GM23248 (cell line): ENCODE data around the gene GNA14. TPM values are rescaled to one million over a fixed set of nuclear protein-coding genes. Genes with fewer than 3 reads are reported as not detected.

Experiments
- DNase-seq: peaks from one replicate; pipeline ENCODE4 v3.0.0-alpha.2; 2015
- H2AFZ ChIP-seq: fragments of 200-600 bp; sonication (generic); 2 replicates; pipeline ENCODE4 v1.6.1; 2016; ENCODE audit warnings: antibody characterized with exemption
- H3F3A ChIP-seq: fragments of 200-600 bp; sonication (generic); 2 replicates; pipeline ENCODE4 v1.6.1; 2016; ENCODE audit warnings: mild to moderate bottlenecking, antibody characterized with exemption, mixed run types; ENCODE audit not compliant: insufficient read depth
- H3K27ac ChIP-seq: fragments of 200-600 bp; sonication (generic); 2 replicates; pipeline ENCODE4 v1.5.1; 2016; ENCODE audit warnings: mild to moderate bottlenecking
- H3K27me3 ChIP-seq: fragments of 200-600 bp; sonication (generic); replicated peaks from 2 replicates; pipeline ENCODE4 v1.6.1; 2016; ENCODE audit warnings: mild to moderate bottlenecking; ENCODE audit not compliant: insufficient read depth
- H3K36me3 ChIP-seq: fragments of 200-600 bp; sonication (generic); 2 replicates; pipeline ENCODE4 v1.6.1; 2016; ENCODE audit warnings: low read depth, mild to moderate bottlenecking
- H3K4me1 ChIP-seq: fragments of 200-600 bp; sonication (generic); 2 replicates; pipeline ENCODE4 v1.6.1; 2016; ENCODE audit warnings: mild to moderate bottlenecking; ENCODE audit not compliant: insufficient read depth
- H3K4me2 ChIP-seq: fragments of 200-600 bp; sonication (generic); one replicate; pipeline ENCODE4 v1.6.1; 2016; ENCODE audit warnings: mild to moderate bottlenecking; ENCODE audit not compliant: unreplicated experiment
- H3K4me3 ChIP-seq: fragments of 200-600 bp; sonication (generic); 2 replicates; pipeline ENCODE4 v1.5.1; 2016; ENCODE audit warnings: mild to moderate bottlenecking
- H3K79me2 ChIP-seq: fragments of 200-600 bp; sonication (generic); 2 replicates; pipeline ENCODE4 v1.6.1; 2016; ENCODE audit warnings: mild to moderate bottlenecking; ENCODE audit not compliant: insufficient read depth
- H3K9ac ChIP-seq: fragments of 200-600 bp; sonication (generic); 2 replicates; pipeline ENCODE4 v1.6.1; 2016; ENCODE audit warnings: mild to moderate bottlenecking
- H3K9me2 ChIP-seq: fragments of 200-600 bp; sonication (generic); 2 replicates; pipeline ENCODE4 v1.6.1; 2016; ENCODE audit warnings: mixed run types, mild to moderate bottlenecking, moderate library complexity; ENCODE audit not compliant: insufficient read depth
- H3K9me3 ChIP-seq: fragments of 200-600 bp; sonication (generic); one replicate; pipeline ENCODE4 v1.6.1; 2017; ENCODE audit warnings: low read depth
- H4K20me1 ChIP-seq: fragments of 200-600 bp; sonication (generic); 2 replicates; pipeline ENCODE4 v1.6.0; 2016; ENCODE audit not compliant: insufficient read depth
- EZH2 ChIP-seq: fragments of 200-600 bp; sonication (generic); IDR thresholded peaks from 2 replicates; pipeline ENCODE4 v1.6.1; 2018; ENCODE audit warnings: antibody characterized with exemption, mild to moderate bottlenecking; ENCODE audit not compliant: insufficient read depth, poor library complexity, severe bottlenecking
- EZH2phosphoT487 ChIP-seq: fragments of 200-600 bp; sonication (generic); IDR thresholded peaks from 2 replicates; pipeline ENCODE4 v1.6.1; 2018; ENCODE audit warnings: antibody characterized with exemption, moderate library complexity, mild to moderate bottlenecking, low read depth; ENCODE audit not compliant: insufficient read depth
- WGBS, 2 experiments: methylation state at CpG; one replicate each; pipeline ENCODE4 v1.1.6; 2015 to 2017; ENCODE audit warnings: low lambda C conversion rate in 2 of 2, low coverage in 1 of 2; ENCODE audit errors: missing lambda C conversion rate in 2 of 2; 5-methylcytosine and 5-hydroxymethylcytosine counted together
- in situ Hi-C: fragments of 300-500 bp; cut with MboI; formaldehyde crosslinking; loops from 2 replicates; pipeline ENCODE4 v1.15.0; 2020
- polyA plus RNA-seq: library from polyadenylated mRNA; unstranded; fragments of >200 nt; fragmentation: Nextera tagmentation; extraction: Ambion mirVana; gene quantifications from 2 replicates; pipeline ENCODE4 v1.2.1, GENCODE V29; 2016
- total RNA-seq: library from RNA; depleted of rRNA; stranded (reverse); fragments of >200 nt; shearing (Covaris generic); gene quantifications from 2 replicates; pipeline ENCODE4 v1.2.3, GENCODE V29; 2014

GNA14 gene
- total and polyA plus RNA-seq, 2 experiments from 2014 or later = 0.11 to 0.24 TPM

DNA sequence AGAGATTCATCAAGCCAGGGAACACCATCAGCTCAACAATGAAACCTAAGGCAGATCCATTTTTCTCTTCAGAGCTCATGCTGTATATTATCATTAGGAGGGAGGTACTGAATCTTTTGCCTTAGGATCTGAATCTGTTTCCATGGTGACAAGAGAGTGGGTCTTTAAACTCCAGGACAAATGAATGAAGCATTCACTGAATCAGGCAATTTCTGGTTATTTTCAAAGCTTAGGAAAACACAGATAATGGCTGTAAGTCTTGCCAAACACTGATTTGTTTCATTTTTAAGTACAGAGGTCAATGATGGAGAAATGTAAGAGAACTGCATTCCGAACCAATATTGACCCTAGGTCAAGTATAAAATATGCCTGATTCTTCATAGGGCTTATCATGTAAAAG, 84.9 kb downstream of the GNA14 start:
- no peaks in the 10 kb centered on the region for H3K9me2 ChIP-seq
- no peak overlapping the region for H3K9ac ChIP-seq
- no peaks in the 10 kb centered on the region for H3K36me3 ChIP-seq
- TF ChIP-seq EZH2 (no peak), EZH2phosphoT487 (no peak)
- WGBS, 2 experiments = 26 to 29% methylated on average over 1 of the region's 1 CpG
- no peaks in the 10 kb centered on the region for H3K9me3 ChIP-seq
- H3K4me2 ChIP-seq = no peak overlapping the region
- DNase-seq = no peak
- peaks cover 6% of the 10 kb centered on the region; the same call in 1 of the 2 replicates for H3K27me3 ChIP-seq
- H3K27ac ChIP-seq = no peak overlapping the region
- H2AFZ ChIP-seq = no peak overlapping the region
- in situ Hi-C loops = no loop called here
- no peak overlapping the region for H3K4me3 ChIP-seq
- H4K20me1 ChIP-seq = no peaks in the 10 kb centered on the region
- H3K4me1 ChIP-seq = no peaks in the 10 kb centered on the region
- no peaks in the 10 kb centered on the region for H3K79me2 ChIP-seq
- no peaks in the 10 kb centered on the region for H3F3A ChIP-seq

DNA sequence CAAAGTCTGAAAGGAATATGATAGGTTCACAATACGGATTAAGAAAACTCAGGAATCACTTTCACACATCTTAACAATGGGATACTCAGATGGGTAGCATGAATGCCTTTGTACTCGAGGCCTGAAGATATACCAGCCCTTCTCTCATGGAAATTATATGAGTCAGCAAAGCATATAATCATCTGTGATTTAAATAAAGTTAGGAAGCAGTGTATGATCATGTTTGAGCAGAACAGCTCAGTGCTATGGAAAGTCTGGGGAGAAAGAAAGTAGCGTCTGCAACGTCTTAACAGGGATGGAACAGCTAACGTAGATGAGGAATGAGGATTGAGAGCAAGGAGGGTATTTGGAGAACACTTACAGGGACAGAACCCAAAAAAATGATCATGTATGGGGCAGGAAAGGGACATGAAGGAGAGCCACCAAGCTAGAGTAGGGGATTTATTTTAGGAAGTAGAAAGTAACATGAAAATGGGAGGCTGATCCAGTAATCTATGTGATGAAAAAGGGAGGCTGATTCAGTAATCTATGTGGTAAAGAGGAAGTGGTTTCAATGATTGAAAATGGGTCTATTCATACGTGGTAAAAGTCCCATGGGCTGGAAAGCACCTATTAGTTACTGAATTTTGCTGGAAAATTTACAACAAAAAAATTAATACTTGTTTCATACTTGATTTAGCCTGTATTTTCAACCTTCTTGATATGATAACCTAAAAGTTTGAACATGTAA, 85.9 kb downstream of the GNA14 start:
- Histone ChIP-seq H3K27me3 (peaks cover 4% of the 10 kb centered on the region; the same call in 1 of the 2 replicates), H3K4me3 (no peak overlapping the region), H3K27ac (no peak overlapping the region), H4K20me1 (no peaks in the 10 kb centered on the region), H3K4me2 (no peak overlapping the region), H3K4me1 (no peaks in the 10 kb centered on the region), H3K36me3 (no peaks in the 10 kb centered on the region), H2AFZ (no peak overlapping the region), H3K9ac (no peak overlapping the region), H3F3A (no peaks in the 10 kb centered on the region), H3K79me2 (no peaks in the 10 kb centered on the region), H3K9me3 (no peaks in the 10 kb centered on the region), H3K9me2 (no peaks in the 10 kb centered on the region)
- 43 to 48% methylated on average over 6 of the region's 6 CpGs for WGBS, 2 experiments
- TF ChIP-seq EZH2phosphoT487 (no peak), EZH2 (no peak)
- in situ Hi-C loops = no loop called here
- no peak for DNase-seq

DNA sequence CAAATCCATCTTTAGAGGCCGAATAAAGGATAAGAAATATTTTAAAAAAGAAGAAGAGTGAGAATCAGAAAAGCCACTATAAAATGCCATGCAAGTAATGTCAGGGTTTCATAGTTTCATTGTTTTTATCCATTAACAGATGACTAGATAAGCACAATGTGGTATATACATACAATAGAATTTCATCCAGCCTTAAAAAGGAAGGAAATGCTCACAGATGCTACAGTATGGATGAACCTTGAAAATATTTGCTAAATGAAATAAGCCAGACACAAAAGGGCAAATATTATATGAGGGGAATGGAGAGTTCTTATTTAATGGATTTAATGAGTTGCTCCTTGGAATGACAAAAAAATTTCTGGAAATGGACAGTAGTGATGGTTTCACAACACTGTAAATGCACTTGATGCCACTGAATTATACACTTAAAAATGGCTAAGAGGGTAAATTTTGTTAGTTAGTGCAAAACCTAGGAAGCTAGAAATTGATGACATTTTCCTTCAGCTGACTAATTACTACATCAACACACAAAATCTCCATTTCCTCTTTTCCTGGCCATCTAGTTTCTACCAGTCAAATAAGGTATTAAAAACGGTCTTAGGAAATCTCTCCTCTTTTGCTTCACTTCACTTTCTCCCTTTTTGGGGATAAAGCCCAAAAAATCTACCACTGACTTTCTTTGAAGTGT, 86.6 kb downstream of the GNA14 start:
- Histone ChIP-seq H3K27me3 (no peaks in the 10 kb centered on the region; the same call in 1 of the 2 replicates), H3K9ac (no peak overlapping the region), H3F3A (no peaks in the 10 kb centered on the region), H2AFZ (no peak overlapping the region), H4K20me1 (no peaks in the 10 kb centered on the region), H3K79me2 (no peaks in the 10 kb centered on the region), H3K4me1 (no peaks in the 10 kb centered on the region), H3K4me2 (no peak overlapping the region), H3K4me3 (no peak overlapping the region), H3K27ac (no peak overlapping the region), H3K9me2 (no peaks in the 10 kb centered on the region), H3K36me3 (no peaks in the 10 kb centered on the region), H3K9me3 (no peaks in the 10 kb centered on the region)
- DNase-seq = no peak
- 32 to 44% methylated on average over 2 of the region's 2 CpGs for WGBS, 2 experiments
- in situ Hi-C loops = no loop called here
- TF ChIP-seq EZH2 (no peak), EZH2phosphoT487 (no peak)

DNA sequence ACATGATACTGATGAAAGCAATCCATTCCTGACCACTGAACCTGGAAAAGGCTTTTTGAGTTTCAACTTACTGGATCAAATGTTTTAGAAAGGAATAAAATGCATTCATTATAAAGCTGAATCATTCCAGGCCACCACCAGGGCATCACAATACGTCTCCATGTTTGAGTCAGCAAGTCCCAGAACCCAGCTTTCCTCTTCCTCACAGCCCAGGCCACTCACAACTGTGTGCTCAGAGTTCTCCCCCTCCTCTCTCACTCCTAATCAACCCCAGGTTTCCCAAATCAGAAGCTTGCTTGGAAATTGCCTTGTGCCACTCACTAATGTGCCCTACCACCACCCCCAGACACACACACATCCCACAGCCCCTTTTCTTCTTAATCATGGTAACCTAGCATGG, 91.7 kb downstream of the GNA14 start:
- Histone ChIP-seq H3K4me1 (no peaks in the 10 kb centered on the region), H3K4me3 (no peak overlapping the region), H3K9me2 (no peaks in the 10 kb centered on the region), H3K4me2 (no peak overlapping the region), H4K20me1 (no peaks in the 10 kb centered on the region), H3K79me2 (no peaks in the 10 kb centered on the region), H2AFZ (no peak overlapping the region), H3K27ac (no peak overlapping the region), H3K9ac (no peak overlapping the region), H3F3A (no peaks in the 10 kb centered on the region), H3K36me3 (no peaks in the 10 kb centered on the region), H3K9me3 (no peaks in the 10 kb centered on the region), H3K27me3 (no peaks in the 10 kb centered on the region; the same call in 1 of the 2 replicates)
- no peak for TF ChIP-seq EZH2
- no peak for TF ChIP-seq EZH2phosphoT487
- 31 to 43% methylated on average over 1 of the region's 1 CpG for WGBS, 2 experiments
- in situ Hi-C loops = no loop called here
- DNase-seq = peak; percentile 15
